ENCODE measurements around the gene UVRAG. TPM values are rescaled to one million over a fixed set of nuclear protein-coding genes. Genes with fewer than 3 reads are reported as not detected.

Gene UVRAG
- total and polyA plus RNA-seq, 9 donors: 10.1 to 26.7 (median 19.2) TPM

DNA sequence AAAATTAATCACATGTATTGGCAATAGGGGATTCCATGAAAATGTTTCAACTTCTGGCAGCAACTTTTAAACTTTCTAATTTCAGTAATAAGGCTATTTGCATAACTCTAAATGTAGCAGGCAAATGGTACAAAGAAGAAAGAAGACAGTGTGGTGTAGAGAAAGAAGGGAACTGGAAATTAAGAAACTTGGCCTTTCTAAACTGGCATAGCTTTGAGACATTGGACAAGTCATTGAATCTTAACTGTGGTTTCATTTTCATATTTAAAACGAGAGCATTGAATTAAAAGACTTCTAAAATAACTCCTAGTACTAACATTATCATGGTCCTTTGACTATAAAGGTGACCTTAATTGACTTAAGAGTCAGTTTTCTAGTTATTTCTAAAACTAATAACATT lies 125.0 kb downstream of the UVRAG start:
- H3K27ac ChIP-seq: no peak overlapping the region
- no peaks in the 10 kb centered on the region for H3K4me1 ChIP-seq (ENCODE audit: insufficient read depth)
- H3K27me3 ChIP-seq: no peaks in the 10 kb centered on the region
- intact Hi-C loops (cut with DNase I): no loop called here
- 80 to 87% (median 86%) methylated on average over 1 of the region's 1 CpG for WGBS, 3 donors
- no peak overlapping the region for H3K4me3 ChIP-seq
- no peaks in the 10 kb centered on the region for H3K9me3 ChIP-seq
- no peaks in the 10 kb centered on the region for H3K36me3 ChIP-seq
- TF ChIP-seq, protein P1, sequence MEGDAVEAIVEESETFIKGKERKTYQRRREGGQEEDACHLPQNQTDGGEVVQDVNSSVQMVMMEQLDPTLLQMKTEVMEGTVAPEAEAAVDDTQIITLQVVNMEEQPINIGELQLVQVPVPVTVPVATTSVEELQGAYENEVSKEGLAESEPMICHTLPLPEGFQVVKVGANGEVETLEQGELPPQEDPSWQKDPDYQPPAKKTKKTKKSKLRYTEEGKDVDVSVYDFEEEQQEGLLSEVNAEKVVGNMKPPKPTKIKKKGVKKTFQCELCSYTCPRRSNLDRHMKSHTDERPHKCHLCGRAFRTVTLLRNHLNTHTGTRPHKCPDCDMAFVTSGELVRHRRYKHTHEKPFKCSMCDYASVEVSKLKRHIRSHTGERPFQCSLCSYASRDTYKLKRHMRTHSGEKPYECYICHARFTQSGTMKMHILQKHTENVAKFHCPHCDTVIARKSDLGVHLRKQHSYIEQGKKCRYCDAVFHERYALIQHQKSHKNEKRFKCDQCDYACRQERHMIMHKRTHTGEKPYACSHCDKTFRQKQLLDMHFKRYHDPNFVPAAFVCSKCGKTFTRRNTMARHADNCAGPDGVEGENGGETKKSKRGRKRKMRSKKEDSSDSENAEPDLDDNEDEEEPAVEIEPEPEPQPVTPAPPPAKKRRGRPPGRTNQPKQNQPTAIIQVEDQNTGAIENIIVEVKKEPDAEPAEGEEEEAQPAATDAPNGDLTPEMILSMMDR (IDR thresholded peaks at IDR 0.05): no peak
- TF ChIP-seq POLR2A (IDR thresholded peaks at IDR 0.05) (no peak), EP300 (IDR thresholded peaks at IDR 0.05) (no peak)
- no peak for DNase-seq

DNA sequence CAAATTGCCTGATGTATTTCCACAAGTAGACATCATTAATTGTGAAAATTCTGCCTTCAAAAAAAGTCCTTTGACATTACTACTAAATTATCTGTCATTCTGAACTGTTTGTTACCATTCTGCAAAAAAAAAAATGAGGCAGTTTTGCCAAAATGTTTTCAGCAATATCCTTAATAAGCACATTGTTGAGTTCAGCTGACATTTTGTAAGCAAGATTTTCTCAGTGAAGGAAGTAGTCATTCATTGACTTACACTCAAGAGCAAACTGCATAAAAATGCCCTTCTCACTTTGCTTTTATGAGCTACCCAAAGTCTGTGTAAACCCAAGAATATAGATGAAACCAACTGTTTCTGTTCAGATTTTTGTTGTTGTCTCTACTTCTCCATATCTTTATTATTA lies 125.9 kb downstream of the UVRAG start:
- Histone ChIP-seq H3K27ac (no peak overlapping the region), H3K4me3 (no peak overlapping the region), H3K4me1 (ENCODE audit: insufficient read depth) (no peaks in the 10 kb centered on the region), H3K9me3 (no peaks in the 10 kb centered on the region), H3K27me3 (no peaks in the 10 kb centered on the region), H3K36me3 (no peaks in the 10 kb centered on the region)
- DNase-seq: no peak
- intact Hi-C loops (cut with DNase I): no loop called here
- TF ChIP-seq EP300 (IDR thresholded peaks at IDR 0.05) (no peak), POLR2A (IDR thresholded peaks at IDR 0.05) (no peak)
- TF ChIP-seq, protein P1 (IDR thresholded peaks at IDR 0.05): no peak

DNA sequence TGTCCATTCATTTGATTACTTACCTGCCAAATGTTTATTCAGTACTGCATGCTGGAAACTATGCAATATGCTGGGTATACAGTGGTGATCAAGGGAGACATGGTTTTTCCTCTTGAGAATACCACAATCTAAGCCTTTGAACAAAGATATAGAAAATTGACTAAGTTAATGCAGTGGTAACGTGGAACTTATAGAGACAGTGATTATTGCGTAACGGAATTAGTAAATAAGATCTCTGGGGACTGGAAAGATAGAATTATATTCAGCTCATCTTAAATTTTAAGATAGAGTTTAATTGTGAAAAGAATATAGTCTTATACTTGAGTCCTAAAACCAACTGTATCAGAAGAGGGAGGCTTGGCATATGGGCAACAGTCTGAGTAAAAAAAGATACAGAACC lies 129.5 kb downstream of the UVRAG start:
- Histone ChIP-seq H3K27ac (no peak overlapping the region), H3K4me3 (no peak overlapping the region), H3K36me3 (no peaks in the 10 kb centered on the region), H3K27me3 (no peaks in the 10 kb centered on the region), H3K4me1 (ENCODE audit: insufficient read depth) (peaks cover 5% of the 10 kb centered on the region), H3K9me3 (no peaks in the 10 kb centered on the region)
- intact Hi-C loops (cut with DNase I): no loop called here
- 96 to 100% (median 96%) methylated on average over 3 of the region's 3 CpGs for WGBS, 3 donors
- no peak for DNase-seq
- no peak for TF ChIP-seq POLR2A (IDR thresholded peaks at IDR 0.05)
- TF ChIP-seq, protein P1 (IDR thresholded peaks at IDR 0.05): no peak
- TF ChIP-seq EP300 (IDR thresholded peaks at IDR 0.05): no peak

DNA sequence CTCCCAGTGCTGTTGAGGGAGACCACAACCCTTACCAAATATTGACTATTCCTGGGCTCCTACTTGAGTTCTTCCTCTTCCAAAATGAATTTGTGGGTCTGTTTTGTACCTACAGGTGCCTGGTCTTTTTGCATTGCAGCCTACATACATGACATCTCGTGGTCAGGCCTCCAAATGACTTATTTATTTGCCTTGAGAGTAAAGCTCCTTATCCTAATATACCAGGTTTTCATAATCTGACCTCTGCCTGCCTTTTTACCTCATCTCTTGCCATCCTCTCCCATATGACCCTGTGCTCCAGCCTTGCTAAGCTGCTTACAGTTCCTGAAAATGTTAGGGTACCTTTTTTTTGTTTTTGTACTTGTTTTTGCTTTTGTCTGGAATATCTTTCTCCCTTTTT lies 130.4 kb downstream of the UVRAG start:
- TF ChIP-seq, protein P1 (IDR thresholded peaks at IDR 0.05): no peak
- TF ChIP-seq EP300 (IDR thresholded peaks at IDR 0.05) (no peak), POLR2A (IDR thresholded peaks at IDR 0.05) (no peak)
- Histone ChIP-seq H3K9me3 (no peaks in the 10 kb centered on the region), H3K4me3 (no peak overlapping the region), H3K36me3 (no peaks in the 10 kb centered on the region), H3K4me1 (ENCODE audit: insufficient read depth) (peaks cover 5% of the 10 kb centered on the region), H3K27ac (no peak overlapping the region), H3K27me3 (no peaks in the 10 kb centered on the region)
- intact Hi-C loops (cut with DNase I): no loop called here
- DNase-seq: no peak
- WGBS, 3 donors: 93 to 100% (median 95%) methylated on average over 1 of the region's 1 CpG

DNA sequence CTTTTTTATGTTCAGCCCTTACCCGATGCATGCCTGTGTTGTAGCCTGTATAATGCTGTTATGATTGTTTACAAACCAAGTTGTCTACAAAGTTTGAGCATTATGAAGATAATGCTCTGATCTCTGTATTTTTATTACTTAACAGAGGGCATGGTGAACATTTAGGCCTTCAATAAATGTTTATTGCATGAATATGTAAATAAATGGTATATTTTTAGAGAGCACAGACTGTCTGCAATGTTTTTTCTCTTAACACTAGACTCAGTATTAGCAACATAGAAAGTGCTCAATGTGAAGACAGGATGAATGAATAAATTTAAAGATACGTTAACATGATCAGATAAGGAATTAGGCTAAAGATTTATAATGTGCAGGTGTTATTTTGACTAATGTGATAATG lies 130.9 kb downstream of the UVRAG start:
- no peak overlapping the region for H3K4me3 ChIP-seq
- intact Hi-C loops (cut with DNase I): no loop called here
- no peaks in the 10 kb centered on the region for H3K9me3 ChIP-seq
- H3K36me3 ChIP-seq: no peaks in the 10 kb centered on the region
- DNase-seq: no peak
- H3K27ac ChIP-seq: no peak overlapping the region
- TF ChIP-seq, protein P1 (IDR thresholded peaks at IDR 0.05): no peak
- TF ChIP-seq EP300 (IDR thresholded peaks at IDR 0.05): no peak
- TF ChIP-seq POLR2A (IDR thresholded peaks at IDR 0.05): no peak
- peaks cover 5% of the 10 kb centered on the region for H3K4me1 ChIP-seq (ENCODE audit: insufficient read depth)
- WGBS, 3 donors: 56 to 64% (median 61%) methylated on average over 2 of the region's 2 CpGs
- H3K27me3 ChIP-seq: no peaks in the 10 kb centered on the region

Data from ovary (tissue), 9 donors.